Mucosa of rectum (tissue), 2 donors: ENCODE data around the gene SET.
"Not testable (repeated sequence)": the region's sequence is repeated elsewhere in the genome, so short reads cannot be mapped to it uniquely, and the experiment has no call there.

ENCODE experiments used
- H3K27ac ChIP-seq, 2 donors: one replicate each; pipeline ENCODE4 v1.7.0; 2013; ENCODE audit warnings: inconsistent platforms in 2 of 2, low read depth in 2 of 2, low read length in 2 of 2
- H3K27me3 ChIP-seq, 2 donors: one replicate each; pipeline ENCODE4 v1.7.0; 2013; ENCODE audit warnings: low read length in 2 of 2; ENCODE audit not compliant: control insufficient read depth in 2 of 2, insufficient read depth in 2 of 2
- H3K36me3 ChIP-seq, 2 donors: one replicate each; pipeline ENCODE4 v1.7.0; 2013; ENCODE audit warnings: low read length in 2 of 2; ENCODE audit not compliant: control insufficient read depth in 2 of 2, insufficient read depth in 2 of 2
- H3K4me1 ChIP-seq, 2 donors: one replicate each; pipeline ENCODE4 v1.7.0; 2013; ENCODE audit warnings: low read length in 2 of 2, mild to moderate bottlenecking in 1 of 2; ENCODE audit not compliant: control insufficient read depth in 2 of 2, insufficient read depth in 2 of 2
- H3K4me3 ChIP-seq, 2 donors: one replicate each; pipeline ENCODE4 v1.7.0; 2013; ENCODE audit warnings: low read length in 2 of 2
- H3K9ac ChIP-seq, 2 donors: one replicate each; pipeline ENCODE4 v1.7.0; 2013; ENCODE audit warnings: low read length in 2 of 2, low read depth in 1 of 2, mild to moderate bottlenecking in 1 of 2
- H3K9me3 ChIP-seq, 2 donors: one replicate each; pipeline ENCODE4 v1.7.0; 2013; ENCODE audit warnings: low read length in 2 of 2; ENCODE audit not compliant: control insufficient read depth in 2 of 2
- donor health status: healthy.
- donor health status: Normal muscosa, but diverticular disease.

SET gene

DNA sequence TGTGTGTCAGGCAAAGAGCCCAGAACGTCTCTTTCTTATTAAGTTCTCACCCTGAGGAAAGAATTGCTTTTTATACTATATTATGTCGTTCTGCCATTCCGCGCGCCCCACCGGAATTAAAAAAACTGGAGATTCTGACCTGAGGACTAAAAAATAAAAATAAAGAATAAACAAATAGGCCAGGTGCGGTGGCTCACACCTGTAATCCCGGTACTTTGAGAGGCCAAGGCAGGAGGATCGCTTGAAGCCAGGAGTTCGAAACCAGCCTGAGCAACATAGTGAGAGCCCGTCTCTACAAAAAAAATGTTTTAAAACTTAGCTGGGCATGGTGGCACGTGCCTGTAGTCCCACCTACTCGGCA lies 31.7 kb upstream of the SET start:
- Histone ChIP-seq H3K4me3 (peak overlapping the region; percentile 79 to 81), H3K27me3 (no peaks in the 10 kb centered on the region), H3K27ac (peak overlapping the region; percentile 95 to 99), H3K9me3 (no peaks in the 10 kb centered on the region), H3K9ac (peak overlapping the region; percentile 82 to 96), H3K4me1 (no peaks in the 10 kb centered on the region), H3K36me3 (no peaks in the 10 kb centered on the region)

DNA sequence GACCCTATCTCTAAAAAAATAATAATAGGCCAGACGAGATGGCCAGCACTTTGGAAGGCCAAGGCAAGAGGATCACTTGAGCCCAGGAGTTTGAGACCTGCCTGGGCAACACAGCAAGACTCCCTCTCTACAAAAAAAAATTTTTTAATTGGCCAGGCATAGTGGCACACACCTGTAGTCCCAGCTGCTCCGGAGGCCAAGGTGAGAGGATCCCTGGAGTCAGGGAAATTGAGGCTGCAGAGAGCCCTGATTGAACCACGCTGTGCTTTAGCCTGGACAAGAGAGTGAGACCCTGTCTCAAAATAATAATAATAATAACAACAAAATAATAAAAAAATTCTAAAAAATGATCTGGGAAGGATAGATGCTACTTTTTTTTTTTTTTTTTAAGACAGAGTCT lies 31.2 kb upstream of the SET start:
- Histone ChIP-seq H3K4me3 (no peak overlapping the region), H3K9ac (no peak overlapping the region), H3K9me3 (no peaks in the 10 kb centered on the region), H3K4me1 (no peaks in the 10 kb centered on the region), H3K36me3 (no peaks in the 10 kb centered on the region), H3K27me3 (no peaks in the 10 kb centered on the region), H3K27ac (no peak overlapping the region)

DNA sequence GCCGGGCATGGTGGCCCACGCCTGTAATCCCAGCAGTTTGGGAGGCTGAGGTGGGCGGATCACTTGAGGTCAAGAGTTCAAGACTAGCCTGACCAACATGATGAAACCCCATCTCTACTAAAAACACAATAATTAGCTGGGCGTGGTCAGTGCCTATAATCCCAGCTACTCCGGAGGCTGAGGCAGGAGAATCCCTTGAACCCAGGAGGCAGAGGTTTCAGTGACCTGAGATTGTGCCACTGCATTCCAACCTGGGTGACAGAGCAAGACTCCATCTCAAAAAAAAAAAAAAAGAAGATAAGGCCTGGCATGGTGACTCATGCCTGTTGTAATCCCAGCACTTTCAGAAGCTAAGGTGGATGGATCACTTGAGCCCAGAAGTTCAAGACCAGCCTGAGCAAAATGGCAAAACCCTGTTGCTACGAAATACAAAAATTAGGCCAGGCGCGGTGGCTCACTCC lies 22.5 kb upstream of the SET start:
- H3K27ac ChIP-seq, H3K36me3 ChIP-seq, H3K4me1 ChIP-seq, H3K9ac ChIP-seq, H3K9me3 ChIP-seq, H3K4me3 ChIP-seq, H3K27me3 ChIP-seq: not testable (repeated sequence)

DNA sequence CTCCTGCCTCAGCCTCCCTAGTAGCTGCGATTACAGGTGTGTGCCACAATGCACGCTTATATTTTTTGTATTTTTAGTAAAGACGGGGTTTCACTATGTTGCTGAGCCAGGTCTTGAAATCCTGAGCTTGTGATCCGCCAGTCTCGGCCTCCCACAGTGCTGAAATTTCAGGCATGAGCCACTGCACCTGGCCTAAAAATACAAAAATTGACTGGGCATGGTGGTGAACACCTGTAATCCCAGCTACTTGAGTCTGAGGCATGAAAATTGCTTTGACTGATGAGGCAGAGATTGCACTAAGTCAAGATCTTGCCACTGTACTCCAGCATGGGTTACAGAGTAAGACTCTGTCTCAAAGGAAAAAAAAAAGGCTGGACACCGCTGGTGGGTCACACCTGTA lies 19.2 kb upstream of the SET start:
- H3K4me3 ChIP-seq: no peak overlapping the region
- no peaks in the 10 kb centered on the region for H3K4me1 ChIP-seq
- no peak overlapping the region for H3K9ac ChIP-seq
- no peaks in the 10 kb centered on the region for H3K27me3 ChIP-seq
- H3K36me3 ChIP-seq: no peaks in the 10 kb centered on the region
- H3K9me3 ChIP-seq: no peaks in the 10 kb centered on the region
- H3K27ac ChIP-seq: no peak overlapping the region

- Histone ChIP-seq H3K4me1 (no peaks in the 10 kb centered on the region), H3K27me3 (no peaks in the 10 kb centered on the region), H3K36me3 (peaks cover 0 to 6% of the 10 kb centered on the region in 2 donors), H3K9me3 (no peaks in the 10 kb centered on the region), H3K27ac (no peak overlapping the region), H3K4me3 (no peak overlapping the region), H3K9ac (no peak overlapping the region)
These were observed 13.6 kb upstream of the SET start for GRCh38 chr9:128675382-128675781.

DNA sequence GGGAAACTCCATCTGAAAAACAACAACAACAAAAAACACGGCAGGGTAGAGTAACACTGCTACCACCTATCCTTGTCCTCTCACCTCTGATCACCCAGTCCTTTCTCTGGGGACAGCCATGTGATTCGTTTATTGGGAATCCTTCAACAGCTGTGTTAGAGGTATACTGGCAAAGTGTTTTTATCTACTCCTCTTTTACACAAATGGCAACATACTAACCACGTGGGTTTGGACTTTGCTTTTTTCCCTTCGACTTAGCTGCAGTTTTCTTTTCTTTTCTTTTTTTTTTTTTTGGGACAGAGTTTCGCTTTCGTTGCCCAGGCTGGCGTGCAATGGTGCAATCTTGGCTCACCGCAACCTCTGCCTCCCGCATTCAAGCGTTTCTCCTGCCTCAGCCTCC lies 11.2 kb upstream of the SET start:
- Histone ChIP-seq H3K4me1 (no peaks in the 10 kb centered on the region), H3K9me3 (no peaks in the 10 kb centered on the region), H3K4me3 (no peak overlapping the region), H3K27me3 (no peaks in the 10 kb centered on the region), H3K9ac (no peak overlapping the region), H3K36me3 (peaks cover 0 to 6% of the 10 kb centered on the region in 2 donors), H3K27ac (no peak overlapping the region)

DNA sequence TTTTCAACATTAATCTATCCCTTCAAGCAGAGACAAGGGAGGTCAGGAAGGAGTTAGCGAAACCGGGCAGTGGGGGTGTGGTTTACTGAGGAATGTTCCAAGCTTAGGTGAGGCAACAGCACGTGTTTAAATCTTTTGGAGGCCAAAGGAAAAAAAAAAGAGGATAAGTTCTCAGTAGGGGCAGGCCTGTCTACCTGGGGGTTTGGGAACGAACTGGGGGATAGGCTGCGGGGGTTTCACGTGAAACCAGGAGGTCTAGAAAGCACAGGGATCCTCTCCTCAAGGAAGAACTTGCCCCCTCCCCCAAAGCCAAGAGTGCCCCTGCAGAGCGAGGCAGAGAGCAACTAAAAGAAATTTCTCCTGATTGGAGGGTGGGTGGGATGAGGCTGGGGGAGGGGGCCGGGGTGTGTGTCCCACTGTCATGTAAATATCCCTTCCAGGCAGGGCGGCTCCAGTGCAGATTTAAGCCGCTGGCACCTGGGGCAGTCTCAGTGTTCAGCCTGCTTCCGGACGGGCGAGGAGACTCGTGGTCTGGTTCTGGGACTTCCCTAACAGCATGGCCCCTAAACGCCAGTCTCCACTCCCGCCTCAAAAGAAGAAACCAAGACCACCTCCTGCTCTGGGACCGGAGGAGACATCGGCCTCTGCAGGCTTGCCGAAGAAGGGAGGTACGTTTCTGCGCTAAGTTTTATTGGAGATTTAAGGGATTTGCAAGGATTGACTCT lies 5.5 kb upstream of the SET start:
- H3K4me3 ChIP-seq: peak overlapping the region; percentile 79 to 93
- no peaks in the 10 kb centered on the region for H3K27me3 ChIP-seq
- peak overlapping the region; percentile 84 to 98 for H3K9ac ChIP-seq
- H3K4me1 ChIP-seq: peaks cover 32 to 34% of the 10 kb centered on the region in 2 donors
- H3K27ac ChIP-seq: peak overlapping the region; percentile 96 to 99
- H3K36me3 ChIP-seq: no peaks in the 10 kb centered on the region
- H3K9me3 ChIP-seq: no peaks in the 10 kb centered on the region

- H3K27me3 ChIP-seq: no peaks in the 10 kb centered on the region
- H3K9ac ChIP-seq: peak overlapping the region; percentile 84 to 98
- peak overlapping the region; percentile 96 to 99 for H3K27ac ChIP-seq
- peak overlapping the region; percentile 79 to 93 for H3K4me3 ChIP-seq
- H3K4me1 ChIP-seq: peaks cover 32 to 34% of the 10 kb centered on the region in 2 donors
- no peaks in the 10 kb centered on the region for H3K9me3 ChIP-seq
- H3K36me3 ChIP-seq: no peaks in the 10 kb centered on the region
These were observed 5.0 kb upstream of the SET start for GRCh38 chr9:128684065-128684324.

- Histone ChIP-seq H3K27me3 (no peaks in the 10 kb centered on the region), H3K9ac (peak overlapping the region; percentile 84 to 98)
These were observed 4.5 kb upstream of the SET start for GRCh38 chr9:128684325-128685199.

DNA sequence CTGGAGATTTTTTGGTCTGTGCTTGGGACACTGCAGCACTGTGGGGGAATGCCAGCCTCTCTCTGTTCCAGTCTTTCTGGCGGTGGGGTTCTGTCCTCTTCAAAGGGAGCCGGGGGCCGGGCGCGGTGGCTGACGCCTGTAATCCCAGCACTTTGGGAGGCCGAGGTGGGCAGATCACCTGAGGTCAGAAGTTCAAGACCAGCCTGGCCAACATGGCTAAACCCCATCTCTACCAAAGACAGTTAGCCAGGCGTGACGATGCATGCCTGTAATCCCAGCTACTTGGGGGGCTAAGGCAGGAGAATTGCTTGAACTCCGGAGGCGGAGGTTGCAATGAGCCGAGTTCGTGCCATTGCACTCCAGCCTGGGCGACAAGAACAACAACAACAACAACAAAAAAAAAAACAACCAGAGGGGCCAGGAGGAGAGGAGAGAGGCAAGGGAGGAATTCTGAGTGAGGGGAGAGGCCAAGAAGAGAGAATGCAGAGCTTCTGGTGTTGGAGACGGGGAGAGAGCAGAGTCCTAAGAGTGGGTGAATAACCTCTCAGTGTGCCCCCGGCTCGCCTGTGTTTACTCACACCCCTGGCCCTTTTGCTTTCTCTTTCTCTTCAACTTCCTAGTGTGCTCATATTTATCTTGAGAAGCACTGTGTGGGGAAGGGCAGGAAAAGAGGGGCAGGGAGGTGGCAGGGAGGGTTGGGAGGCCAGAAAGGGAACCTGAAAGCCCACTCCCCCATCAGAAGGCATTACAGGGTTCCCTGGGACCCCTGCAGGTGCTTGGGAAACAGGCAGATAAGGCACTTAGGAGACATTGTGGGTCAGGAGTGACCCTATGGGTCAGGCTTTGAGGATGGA lies 3.2 kb upstream of the SET start:
- H3K27ac ChIP-seq: peak overlapping the region; percentile 96 to 99

More at GRCh38 chr9:128684325-128685199, 4.5 kb upstream of the SET start:
- Histone ChIP-seq H3K27ac (peak overlapping the region; percentile 96 to 99), H3K4me1 (peaks cover 32 to 34% of the 10 kb centered on the region in 2 donors), H3K36me3 (no peaks in the 10 kb centered on the region), H3K9me3 (no peaks in the 10 kb centered on the region), H3K4me3 (peak overlapping the region; percentile 79 to 93)

More for the DNA sequence above, 3.2 kb upstream of the SET start:
- Histone ChIP-seq H3K36me3 (no peaks in the 10 kb centered on the region), H3K9me3 (no peaks in the 10 kb centered on the region), H3K9ac (peak overlapping the region; percentile 84 to 98), H3K27me3 (no peaks in the 10 kb centered on the region), H3K4me3 (peak overlapping the region; percentile 79 to 93), H3K4me1 (peaks cover 35 to 39% of the 10 kb centered on the region in 2 donors)
